ENCODE results near the gene ITPR1.

GRCh38 chr3:4458961-4459360, 34.2 kb upstream of the ITPR1 start:
- TF ChIP-seq POLR2A (IDR thresholded peaks at IDR 0.05), result no peak
- no peak for TF ChIP-seq CTCF (IDR thresholded peaks at IDR 0.05)
- TF ChIP-seq POLR2AphosphoS5 (IDR thresholded peaks at IDR 0.05), result no peak
- no peak for TF ChIP-seq EP300 (IDR thresholded peaks at IDR 0.05; ENCODE audit: low read depth)
